NCI-H82 treated with DMSO at 0.1 percent for 48 hours (cell line): ENCODE data around the gene LPCAT1.
"Not testable (repeated sequence)": the region's sequence is repeated elsewhere in the genome, so short reads cannot be mapped to it uniquely, and the experiment has no call there.

ENCODE experiments used
- DNase-seq: peaks from one replicate; lab custom pipeline; 2025; ENCODE audit not compliant: unreplicated experiment; lab: John Stamatoyannopoulos, UW

The LPCAT1 gene, protein sequence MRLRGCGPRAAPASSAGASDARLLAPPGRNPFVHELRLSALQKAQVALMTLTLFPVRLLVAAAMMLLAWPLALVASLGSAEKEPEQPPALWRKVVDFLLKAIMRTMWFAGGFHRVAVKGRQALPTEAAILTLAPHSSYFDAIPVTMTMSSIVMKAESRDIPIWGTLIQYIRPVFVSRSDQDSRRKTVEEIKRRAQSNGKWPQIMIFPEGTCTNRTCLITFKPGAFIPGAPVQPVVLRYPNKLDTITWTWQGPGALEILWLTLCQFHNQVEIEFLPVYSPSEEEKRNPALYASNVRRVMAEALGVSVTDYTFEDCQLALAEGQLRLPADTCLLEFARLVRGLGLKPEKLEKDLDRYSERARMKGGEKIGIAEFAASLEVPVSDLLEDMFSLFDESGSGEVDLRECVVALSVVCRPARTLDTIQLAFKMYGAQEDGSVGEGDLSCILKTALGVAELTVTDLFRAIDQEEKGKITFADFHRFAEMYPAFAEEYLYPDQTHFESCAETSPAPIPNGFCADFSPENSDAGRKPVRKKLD

DNA sequence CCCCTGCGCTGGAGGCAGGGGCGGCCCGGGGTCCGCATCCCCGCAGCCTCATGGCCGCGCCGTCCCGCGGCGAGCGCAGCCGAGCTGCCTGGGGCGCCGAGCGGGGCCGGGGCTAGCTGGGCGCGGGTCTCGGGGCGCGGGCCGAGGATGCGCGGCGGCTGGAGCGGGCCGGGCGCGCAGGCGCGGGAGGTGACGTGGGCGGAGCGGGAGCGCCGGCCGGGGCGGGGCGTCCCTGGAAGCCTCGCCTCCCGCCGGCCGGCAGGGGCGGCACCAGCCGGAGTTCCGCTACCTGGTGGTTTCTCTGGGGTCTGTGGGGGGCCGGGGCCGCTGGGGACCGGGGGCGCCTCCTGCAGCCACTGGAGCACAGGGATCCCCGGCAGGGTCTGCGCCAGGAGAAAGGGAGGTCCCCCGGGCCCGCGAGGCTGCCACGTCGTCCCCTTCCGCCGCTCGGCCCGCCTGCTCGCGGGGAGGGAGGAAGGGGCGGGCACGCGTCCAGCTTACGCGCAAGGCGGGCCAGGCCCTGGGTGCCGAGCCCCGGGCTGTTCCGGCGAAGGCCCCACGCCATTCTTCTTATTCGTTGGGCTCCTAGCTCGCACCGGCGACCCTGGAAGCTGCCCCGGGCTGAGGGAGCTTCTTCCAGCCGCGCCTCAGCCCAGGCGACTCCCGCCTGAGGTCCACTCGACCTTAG, at the start of gene LPCAT1:
LPCAT1 (minus strand) TSS at position 168 of the 688 bp plus-strand sequence; CDS start at position 52, 116 bp downstream.
- DNase-seq, result no peak

DNA sequence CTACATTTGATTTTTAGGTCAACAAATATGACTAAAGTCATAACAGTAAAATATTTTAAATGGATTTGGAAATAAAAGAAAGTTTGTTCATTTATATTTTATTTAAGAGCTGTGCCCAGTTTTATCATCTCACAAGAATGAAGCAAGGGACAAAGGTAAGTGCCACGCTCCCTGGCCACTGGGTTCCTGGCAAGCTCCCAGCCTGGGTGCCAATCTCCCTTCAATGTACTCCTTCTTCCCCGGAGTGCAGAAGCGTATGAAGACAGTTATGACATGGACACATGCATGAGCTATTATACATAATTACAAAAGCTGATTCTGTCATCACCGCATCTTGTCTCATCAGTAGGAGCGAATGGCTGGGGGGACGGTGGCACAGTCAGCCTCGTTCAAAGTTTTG, 48.1 kb upstream of the LPCAT1 start:
- DNase-seq, result not testable (repeated sequence)

DNA sequence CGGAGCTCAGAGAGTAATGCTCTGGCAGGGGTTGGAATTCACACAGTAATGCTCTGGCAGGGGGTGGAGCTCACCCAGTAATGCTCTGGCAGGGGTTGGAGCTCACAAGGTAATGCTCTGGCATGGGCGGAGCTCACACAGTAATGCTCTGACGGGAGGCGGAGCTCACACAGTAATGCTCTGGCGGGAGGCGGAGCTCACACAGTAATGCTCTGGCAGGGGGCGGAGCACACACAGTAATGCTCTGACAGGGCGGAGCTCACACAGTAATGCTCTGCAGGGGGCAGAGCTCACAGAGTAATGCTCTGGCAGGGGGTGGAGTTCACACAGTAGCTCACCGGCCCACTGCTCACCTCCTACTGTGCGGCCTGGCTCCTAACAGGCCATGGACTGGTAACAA, 47.2 kb upstream of the LPCAT1 start:
- no peak for DNase-seq

DNA sequence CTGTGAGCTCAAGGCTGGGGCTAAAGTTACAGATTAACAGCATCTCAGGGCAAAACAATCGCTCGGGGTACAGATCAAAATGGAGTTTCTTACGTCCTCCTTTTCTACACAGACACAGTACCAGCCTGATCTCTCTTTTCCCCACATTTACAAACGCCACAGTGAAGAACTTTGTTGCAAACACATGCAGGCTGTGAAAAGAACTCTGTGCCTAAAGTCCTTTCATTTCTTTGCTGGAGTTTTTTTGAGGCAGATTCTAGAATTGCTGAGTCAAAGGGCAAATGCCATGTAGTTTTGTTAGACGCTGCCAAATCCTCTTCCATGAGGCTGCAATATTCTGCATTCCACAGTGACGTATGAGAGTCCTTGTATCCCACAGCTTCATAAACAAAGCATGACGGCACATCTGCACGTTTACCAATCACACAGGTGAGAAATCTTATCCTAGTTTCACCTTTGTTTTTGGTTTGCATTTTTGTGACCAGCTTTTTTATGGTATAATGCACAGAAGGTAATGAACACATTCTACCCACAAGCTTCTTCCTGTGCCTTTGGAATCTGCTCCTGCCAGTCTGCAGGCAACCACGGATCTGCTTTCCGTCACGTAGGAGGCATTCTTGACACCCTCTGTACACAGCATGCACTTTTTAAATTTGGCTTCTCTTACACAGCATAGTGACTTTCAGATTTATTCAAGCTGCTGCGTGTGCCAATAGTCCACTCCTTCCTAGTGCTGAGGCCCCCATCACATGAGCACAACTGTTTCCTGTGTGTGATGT, 44.6 kb upstream of the LPCAT1 start:
- no peak for DNase-seq

DNA sequence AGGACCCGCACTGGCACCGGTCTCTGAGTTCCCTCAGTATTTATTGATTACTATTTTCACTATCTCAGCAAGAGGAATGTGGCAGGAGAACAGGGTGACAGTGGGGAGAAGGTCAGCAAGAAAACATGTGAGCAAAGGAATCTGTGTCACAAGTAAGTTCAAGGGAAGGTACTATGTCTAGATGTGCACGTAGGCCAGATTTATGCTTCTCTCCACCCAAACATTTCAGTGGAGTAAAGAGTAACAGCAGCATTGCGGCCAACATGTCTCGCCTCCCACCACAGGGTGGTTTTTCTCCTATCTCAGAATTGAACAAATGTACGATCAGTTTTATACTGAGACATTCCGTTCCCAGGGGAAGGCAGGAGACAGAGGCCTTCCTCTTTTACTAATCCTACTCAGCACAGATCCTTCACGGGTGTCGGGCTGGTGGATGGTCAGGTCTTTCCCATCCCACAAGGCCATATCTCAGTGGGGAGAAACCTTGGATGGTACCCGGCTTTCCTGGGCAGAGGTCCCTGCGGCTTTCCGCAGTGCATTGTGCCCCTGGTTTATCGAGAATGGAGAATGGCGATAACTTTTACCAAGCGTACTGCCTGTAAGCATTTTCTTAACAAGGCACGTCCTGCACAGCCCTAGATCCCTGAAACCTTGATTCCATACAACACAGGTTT, 43.9 kb upstream of the LPCAT1 start:
- not testable (repeated sequence) for DNase-seq

DNA sequence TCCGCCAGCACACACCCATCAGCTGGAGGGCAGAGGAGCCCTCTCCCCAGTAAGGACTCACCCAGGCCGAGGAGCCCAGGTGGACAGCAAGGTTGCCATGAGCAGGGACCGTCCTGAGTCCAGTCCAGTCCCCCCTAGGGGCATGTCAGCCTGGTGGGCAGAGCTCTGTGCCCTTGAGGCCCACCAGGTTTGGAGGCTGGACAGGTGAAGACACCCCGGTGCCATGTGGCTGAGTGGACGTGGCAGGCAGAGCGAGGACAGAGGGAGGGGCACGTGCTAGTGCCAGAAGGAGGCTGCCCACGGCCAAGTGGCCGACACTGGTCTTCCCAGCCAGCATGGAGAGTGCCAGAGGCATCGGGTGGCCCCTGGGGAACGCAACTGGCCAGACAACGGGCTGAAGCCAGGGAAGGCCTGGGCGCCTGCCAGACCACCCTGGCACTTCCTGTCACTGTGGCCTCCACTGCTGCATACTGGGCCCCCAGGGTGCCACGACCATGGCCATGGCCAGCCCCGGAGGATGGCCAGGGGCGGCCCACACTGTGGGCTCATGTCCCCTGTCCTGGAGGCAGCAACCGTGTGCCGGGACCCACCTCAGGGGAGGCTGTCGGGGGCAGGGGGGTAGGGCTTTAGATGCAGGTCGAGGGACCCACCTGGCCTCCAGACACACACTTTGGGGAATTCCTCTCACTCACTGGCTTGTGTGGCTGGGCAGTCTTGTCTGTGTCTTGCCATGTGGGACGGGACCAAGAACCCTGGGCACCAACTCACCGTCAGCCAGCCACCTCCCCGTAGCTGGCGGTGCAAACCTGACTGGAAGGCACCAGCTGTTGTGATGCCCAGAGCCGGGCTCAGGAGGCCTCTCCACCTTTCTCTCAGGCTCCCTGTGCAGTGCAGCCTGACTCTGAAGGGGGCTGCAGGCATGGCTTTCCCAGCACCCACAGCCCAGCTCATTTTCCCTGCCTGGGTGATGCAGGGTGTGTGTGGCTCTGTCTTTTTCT, 42.3 kb upstream of the LPCAT1 start:
- no peak for DNase-seq

DNA sequence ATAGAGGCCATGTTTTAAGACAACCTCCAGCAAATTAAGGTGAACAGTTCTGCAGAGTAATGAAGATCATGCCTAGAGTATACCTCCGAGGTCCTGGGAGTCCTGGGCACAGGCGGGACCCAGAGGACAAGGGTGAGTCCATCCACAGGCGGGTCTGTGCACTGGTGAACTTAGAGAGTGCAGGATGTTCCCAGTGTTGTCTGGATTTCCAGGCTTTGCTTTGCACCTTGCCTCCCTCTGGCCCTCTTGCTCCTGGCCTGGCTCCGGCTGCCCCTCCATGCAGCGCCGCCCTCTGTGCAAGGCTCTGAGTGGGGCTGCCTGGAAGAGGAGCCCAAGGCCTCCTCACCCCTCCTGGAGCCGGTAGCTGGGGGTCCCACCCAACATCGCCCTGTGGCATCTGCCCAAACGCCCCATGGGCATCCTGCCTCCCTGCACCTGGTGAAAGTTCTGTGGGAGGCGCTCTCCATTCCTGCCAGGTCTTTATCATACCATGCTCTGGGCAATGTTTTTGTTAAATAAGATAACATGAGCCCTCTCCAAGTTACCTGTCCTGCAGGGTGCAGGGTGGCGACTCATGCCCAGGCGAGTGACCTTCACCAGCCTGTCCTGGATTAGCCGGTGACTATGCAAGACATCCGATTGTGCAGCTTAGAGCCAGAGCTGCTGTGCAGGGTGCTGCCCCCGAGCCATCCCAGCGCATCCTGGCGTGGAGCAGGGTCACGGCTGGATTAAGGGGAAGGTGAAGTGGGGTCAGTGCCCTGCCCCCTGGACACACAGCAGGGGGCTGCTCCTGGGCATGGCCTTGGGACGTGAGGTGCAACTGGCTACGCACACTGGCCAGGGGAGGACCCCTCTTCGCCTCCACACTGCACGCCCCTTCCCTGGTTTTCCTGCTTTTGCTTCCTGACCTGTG, 41.3 kb upstream of the LPCAT1 start:
- DNase-seq, result no peak

DNA sequence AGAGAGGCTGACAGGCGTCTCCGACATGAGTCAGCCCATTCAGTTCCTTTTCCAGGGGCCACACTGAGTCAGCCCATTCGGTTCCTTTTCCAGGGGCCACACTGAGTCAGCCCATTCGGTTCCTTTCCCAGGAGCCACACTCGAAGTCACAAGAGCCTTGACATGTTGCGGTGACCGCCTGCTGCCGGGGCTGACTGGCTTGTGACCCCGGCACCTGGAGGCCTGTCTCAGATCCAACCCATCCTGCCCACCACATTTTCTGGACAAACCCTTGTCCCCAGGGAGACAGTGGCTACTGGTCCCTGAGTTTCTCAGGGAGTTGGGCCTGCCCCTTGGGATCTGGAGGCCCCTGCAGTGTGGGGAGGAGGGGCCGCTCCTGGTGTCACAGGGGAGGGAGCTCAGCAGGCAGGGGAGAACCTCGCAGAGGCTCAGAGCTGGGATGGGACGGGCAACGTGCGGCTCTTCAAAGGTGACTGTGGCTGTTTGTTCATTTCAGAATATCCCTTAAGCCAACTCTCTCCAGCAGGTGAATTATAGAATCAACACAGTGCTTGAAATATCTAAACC, 40.5 kb upstream of the LPCAT1 start:
- no peak for DNase-seq

DNA sequence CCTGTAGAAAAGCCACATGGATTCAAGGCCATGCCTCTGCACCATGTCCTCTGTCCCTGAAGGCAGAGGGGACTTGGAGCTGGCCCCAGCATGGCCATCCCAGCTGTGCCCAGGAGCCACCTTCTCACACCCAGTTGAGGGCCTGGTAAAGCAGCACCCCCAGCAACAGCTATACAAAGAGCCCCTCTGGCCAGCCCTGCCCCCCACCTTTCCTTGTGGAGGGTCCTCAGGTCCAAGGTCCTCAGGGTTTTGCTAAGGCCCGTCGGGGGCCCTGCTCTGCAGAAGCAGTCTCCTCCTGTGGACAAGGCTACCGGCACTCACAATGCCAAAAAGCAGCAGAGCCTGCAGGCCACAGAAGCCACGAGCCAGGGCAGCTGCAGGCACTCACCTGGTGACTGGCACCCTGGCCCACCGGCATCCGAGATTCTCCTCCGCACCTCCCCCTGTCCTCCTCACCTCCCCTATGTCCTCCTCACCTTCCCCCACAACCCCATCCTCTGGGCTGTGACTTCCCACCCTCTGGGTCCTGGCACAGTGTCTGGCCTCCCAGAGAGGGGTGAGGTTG, 39.9 kb upstream of the LPCAT1 start:
- no peak for DNase-seq

DNA sequence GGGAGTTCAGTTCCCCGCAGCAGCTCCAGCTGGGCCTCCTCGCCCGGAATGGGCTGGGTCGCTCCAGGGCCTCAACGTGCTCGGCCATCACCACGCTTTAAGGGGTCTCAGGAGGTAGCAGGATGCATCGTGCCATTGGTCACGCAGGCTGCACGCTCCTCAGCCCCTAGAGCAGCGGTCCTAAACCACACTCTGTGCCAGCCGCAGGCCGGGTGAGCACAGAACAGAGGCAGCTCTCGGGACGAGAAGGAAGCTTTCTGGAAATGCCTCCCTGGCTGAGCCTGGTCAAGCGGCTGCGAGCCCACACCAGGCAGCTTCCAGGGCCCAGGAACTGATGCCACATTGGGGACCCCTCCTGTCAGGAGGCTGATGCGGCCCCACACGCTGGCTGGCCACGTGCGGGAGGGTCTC, 39.3 kb upstream of the LPCAT1 start:
- DNase-seq, result no peak

DNA sequence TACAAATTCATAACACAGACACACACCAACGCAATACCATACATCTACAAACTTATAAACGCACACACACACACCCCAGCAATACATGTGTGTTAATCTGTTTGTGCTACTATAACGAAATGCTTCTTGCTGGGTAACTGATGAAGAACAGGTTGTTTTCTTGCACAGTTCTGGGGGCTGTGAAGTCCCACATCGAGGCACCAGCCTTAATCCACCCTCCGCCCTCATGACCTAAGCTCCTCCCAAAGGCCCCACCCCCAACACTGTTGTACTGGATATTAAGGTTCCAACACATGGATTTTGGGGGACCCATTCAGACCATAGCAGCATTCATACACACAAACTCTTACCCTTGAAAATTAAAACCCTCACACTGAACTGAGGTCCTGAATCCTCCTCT, 38.8 kb upstream of the LPCAT1 start:
- no peak for DNase-seq

DNA sequence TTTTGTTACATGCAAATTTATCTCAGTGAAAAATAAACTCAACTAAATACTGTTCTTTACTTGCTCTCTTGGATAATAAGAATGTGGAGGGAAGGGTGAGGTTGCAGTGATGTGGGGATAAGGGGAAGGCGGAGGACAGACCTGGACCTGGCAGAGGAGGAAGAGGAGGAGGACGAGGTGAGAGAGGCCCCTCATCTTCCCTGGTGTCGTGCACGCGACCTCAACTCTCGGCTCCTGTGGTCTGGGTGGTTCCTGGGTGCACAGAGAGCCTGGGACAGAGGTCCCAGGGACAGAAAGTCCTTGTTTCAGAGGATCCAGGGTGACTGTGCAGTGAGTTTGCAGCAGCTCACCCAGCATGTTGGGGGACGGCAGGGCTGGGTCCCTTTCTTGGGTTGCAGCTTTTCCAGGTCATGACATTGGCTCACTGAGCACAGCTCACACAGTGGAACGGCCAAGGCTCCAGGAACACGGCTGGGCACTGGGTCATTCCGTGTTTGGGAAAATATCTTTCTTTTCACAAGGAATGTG, 37.7 kb upstream of the LPCAT1 start:
- no peak for DNase-seq

DNA sequence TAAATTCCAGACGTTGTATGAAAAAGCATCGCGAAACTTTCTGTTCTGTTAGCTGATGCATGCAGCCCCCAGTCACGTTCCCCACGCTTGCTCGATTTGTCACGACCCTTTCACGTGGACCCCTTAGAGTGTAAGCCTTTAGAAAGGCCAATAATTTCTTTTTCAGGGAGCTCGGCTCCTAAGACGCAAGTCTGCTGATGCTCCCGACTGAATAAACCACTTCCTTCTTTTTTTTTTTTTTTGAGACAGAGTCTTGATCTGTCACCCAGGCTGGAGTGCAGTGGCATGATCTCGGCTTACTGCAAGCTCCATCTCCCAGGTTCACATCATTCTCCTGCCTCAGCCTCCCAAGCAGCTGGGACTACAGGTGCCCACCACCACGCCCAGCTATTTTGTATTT, 36.7 kb upstream of the LPCAT1 start:
- not testable (repeated sequence) for DNase-seq

DNA sequence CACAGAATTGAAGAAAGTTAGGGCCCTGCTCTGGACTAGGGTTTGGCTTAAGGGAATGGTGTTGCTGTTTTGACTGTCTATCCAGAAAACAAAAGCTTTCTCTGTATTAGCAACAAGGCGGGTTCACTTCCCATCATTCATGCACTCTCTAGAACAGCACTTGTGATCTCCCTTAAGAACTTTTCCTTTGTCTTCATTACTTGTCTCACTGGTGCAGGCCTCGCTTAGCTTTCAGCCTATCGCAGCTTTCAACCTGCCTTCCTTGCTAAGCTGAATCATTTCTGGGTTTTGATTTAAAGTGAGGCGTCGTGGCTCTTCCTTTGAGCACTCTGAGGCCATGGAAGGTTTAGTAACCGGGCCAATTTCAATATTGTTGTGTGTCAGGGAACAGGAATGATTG, 35.2 kb upstream of the LPCAT1 start:
- no peak for DNase-seq

DNA sequence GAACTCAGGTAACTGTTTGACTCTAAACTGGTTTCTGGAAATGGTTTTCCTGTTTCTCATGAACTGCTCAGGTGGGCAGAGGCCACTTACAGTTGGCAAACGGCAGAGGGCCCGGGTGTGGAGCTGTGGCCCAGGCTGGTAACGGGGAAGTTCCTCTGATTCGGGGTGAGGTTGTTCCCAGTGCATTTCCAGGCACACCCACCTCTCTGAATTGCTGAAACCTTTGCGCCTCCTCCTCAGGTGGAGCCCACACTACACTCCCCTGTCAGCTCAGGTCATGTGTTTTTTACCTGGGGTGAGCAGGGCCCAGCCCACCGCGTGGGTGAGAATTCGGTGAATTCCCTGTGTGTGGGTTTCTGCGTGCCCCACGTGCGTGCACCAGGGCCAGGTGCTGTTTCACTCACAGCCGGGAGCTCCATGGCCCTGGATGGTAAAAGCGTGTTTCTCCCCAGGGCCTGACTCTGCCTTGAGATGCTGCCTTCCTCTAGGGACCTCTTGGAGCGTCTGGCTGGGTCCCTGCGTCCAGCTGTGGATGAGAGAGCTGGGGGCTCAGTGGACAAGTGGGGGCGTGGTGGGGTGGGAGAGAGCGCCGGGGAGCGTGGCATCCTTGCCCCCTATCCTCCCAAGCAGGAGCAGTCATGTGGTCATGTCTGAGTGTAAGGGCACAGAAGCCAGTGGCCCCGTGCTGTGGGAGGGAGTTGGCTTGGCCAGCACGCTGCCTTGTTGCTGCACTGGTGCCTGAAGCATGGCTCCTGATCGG, 33.5 kb upstream of the LPCAT1 start:
- no peak for DNase-seq

DNA sequence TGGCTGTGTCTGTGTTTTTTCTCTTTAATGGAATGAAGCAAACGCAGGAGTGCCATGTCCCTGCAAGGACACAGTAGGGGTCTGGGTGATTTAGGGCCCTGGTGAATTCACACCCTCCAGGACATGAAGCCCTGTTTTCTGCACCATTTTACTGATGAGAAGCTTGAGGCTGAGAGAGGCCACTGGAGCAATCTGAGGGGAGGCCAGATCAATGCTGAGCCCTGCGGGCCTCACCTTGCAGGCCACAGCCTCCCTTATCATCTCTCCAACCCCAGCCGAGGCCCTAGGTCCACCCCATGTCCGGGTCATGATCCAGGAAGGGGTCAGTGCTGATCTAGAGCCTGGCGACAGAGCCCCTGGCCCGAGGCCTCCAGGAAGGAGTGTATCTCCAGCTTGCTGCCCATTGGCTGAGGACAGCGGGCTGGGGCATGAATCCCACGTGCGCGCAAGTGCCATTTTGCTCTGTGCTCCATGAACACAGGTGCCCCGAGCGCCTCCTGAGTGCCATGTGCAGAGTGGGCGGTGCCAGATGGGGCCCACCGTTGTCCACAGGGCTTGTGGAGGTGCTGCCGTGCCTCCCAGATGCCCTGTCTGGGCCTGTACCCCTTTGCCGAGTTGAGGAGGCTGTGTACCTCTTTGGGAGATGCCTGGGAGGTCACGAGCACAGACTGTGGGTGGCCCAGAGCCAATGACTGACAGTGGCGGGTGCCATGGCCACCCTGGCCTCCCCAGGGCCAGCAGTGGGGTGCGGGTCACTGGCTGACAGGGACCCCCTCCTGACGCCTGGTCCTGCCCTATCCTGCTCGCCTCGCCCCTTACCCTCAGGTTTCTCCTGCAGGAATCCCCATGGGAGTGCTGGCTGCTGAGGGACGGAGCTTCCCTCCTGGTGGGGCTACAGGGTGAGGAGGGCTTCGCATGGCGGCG, 32.3 kb upstream of the LPCAT1 start:
- no peak for DNase-seq
